COR-L47 (cell line): ENCODE data around the gene GFRA1.
A peak's percentile ranks its signal among the peaks of the same experiment; 100 is the strongest.

Experiments used
- DNase-seq: peaks from one replicate; lab custom pipeline; 2025; lab: John Stamatoyannopoulos, UW

Gene GFRA1

GRCh38 chr10:116272440-116273283 is at the start of gene GFRA1:
TSS of gene GFRA1 (minus strand) at chr10:116273206. CDS start at chr10:116272029, 1,177 bp downstream.
- peak; percentile 16 for DNase-seq

DNA sequence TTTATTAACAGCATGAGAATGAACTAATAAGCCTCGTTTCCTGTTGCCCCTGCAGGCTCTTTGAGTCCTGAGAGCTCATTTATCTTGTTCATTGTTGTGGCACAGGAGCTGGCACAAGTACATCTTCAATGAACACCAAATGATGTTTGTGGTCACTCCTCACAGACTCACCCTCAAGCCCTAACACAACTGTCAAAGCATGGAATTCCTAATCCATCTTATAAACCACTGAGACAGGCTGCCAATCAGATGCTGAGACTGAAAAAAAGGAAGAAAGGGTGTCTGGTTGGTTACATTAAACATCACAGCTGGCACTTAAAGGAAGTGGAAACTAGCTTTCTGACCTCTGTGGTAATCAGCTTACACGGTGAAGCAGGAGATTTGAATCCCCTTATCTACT is 43.5 kb upstream of the GFRA1 start:
- no peak for DNase-seq

DNA sequence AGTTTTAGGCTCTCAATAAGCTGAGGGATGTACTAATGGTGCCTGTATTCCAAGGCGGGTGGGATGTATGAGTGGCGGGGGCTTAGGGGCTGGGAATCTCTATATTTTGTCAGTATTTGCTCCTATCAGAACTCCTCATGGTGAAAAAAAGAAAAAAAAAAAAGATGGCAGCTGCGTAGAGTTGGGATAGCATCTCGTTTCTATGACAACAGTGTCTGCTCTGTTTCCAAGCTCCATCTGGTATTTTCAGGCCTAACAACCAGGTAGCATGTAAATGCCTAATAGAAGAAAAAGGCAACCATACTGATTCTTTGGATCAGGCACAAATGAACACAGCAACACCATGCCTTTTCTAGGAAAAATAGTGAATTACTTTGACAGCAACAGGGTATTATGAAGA is 39.5 kb upstream of the GFRA1 start:
- DNase-seq, result no peak

DNA sequence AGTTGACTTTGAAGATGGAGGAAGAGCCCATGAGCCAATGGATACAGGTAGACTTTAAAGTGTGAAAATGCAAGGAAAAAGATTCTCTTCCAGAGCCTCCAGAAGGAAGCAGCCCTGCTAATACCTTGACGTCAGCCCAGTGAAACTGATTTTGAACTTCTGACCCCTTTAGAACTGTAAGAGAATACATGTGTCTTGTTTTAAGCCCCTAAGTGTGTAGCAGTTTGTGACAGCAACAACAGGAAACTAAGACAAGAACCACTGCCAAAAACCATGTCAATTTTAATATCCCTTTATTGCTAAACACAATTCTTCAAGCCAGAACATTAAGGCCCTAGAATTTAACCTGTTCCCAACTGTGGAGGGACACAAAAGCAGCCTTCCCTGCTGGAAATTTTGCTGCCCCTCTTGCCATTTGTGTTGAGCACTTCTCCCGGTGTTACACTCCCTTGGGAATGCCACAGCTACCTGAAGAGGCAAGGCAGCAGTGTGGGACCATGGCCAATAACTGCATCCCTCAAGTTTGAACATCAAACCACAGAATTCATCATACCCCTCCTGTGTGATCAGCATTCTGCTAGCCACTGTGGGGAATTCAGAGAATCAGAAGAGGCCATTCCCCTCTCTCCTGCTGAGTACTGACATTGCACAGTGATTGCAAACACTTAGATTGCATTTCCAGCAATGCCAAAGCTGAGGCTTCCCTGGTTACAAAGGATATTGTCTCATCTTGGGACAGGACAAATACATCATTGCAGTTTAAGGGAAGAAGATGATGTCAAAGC is 38.9 kb upstream of the GFRA1 start:
- DNase-seq, result no peak

DNA sequence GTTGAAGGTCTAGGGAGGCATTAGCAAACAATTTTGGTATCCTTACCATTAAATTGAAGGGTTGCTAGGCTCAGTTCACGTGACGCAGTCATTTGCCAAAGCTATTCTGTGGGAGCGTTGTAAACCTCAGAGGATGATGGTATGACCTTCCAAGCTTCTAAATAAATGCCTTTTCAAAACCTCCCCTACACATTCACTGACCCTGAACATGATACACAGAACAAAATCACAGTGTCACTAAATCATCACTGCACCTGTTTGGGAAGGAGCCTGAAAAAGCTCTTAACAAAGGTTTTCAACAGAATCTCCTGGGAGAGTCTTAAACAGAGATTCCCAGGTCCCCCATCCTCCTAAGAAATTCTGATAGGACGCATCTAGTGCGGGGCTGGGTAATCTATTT is 38.0 kb upstream of the GFRA1 start:
- DNase-seq, result no peak

DNA sequence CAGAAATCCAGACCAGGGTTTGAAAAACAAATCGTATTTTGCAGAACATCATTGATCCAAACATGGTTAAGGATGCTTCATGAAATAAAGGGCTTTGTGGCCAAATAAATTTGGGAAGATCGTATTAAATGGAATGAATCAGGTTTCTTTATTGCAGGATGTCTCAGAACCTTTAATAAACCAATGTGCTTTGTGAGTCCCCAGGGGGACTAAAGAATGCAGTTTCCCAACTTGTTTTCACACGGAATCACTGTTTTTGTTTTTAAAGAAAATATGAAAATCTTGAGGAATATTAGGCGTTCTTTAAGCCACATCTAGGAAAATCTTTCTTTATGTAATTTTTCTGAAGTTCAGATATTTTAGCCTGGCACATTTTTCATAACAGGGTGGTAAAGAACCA is 34.4 kb upstream of the GFRA1 start:
- no peak for DNase-seq

DNA sequence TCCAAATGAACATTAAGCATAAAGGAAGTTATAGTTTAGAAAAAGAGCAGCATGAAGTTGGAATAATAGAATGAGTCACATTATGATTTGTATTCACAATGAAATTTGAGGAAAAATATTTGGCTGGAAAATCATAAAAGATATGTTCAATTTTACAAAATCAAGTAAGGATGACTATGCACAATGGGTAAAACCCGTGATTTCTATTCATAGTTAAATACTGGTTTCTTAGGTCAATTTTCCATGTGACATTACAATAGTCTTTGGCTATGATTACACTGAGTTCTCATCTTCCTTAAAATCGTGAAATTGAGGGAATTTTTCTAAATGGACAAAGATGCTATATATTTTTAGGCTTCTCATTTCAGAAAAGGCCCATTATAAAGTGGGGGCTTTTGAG is 33.8 kb upstream of the GFRA1 start:
- DNase-seq, result no peak

GRCh38 chr10:116304923-116305322 is 31.9 kb upstream of the GFRA1 start:
- DNase-seq, result no peak

DNA sequence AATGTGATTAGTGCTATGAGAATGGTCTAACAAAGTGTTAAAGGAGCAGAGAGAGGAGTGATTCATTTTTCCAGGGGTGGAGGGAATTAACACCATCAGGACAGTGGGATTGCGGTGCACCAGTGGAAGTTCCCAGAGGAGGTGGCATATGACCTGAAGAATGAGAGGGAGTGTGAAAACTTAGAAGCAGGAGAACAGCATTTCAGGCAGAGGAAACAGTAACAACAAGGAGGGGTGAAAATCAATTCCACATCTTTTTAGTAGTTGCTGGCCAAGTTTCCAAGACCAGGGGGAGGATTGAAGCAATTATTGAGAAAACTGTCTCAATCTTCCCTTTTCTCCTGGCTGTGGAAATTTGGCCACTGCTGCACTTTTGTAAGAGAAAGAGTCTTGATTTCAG is 27.5 kb upstream of the GFRA1 start:
- no peak for DNase-seq

DNA sequence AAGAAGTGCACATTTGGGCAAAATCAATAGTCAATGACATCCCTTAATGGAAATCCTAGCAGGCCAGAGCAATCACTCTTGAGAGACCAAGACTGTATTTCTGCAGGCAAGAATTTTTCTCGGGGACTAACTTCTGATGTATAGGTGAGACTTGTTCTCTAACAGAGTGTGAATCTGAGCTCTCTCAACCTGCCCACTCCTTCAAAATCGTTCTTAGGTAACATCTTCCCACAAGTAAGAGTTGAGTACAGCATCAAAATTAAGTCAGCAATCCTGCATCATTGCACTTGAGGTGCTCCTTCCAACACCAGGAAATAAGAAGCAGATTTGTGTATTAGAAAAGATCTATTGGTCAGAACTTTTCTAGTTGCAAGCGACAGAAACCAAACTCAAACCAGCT is 25.6 kb upstream of the GFRA1 start:
- no peak for DNase-seq

DNA sequence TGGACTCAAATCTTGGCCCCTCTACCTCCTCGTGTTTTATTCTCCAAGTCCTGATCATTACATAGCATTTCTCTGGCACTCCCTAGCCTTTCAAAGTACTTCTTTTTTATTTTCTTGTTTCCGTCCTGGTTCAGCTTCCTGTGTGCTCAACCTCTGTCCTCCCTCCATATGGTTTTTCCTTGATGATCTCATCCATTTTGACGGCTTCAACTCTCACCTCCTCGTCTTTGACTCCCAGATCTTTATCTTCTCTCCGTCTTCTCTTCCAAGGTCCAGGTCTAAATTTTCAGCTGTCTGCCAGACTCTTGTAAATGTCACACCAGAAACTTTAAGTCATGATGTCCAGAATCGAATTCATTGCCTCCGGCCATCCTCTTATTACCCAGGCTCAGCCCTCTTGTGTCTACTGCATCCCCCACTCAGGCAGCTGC is 23.3 kb upstream of the GFRA1 start:
- no peak for DNase-seq

DNA sequence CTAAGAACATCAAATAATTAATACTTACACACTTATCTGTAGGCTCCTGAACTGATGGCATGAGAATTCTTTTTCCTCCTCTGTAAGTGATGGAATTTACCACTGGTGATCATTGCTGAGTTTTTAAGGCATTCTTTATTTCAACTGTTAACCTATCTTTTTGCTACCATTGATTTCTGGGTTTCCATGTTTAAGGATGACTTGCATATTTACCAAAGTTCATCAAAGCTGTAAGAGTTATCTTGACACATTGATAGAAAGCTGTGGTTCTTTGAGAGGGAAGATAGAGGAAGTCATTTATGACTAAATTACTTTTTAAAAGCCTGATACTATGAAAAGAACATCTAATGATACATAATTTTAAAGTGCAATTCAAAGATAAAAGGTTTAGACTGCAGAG is 19.5 kb upstream of the GFRA1 start:
- no peak for DNase-seq

GRCh38 chr10:116289652-116290051 is 16.6 kb upstream of the GFRA1 start:
- no peak for DNase-seq

GRCh38 chr10:116287906-116288501 is 15.0 kb upstream of the GFRA1 start:
- DNase-seq, result no peak

GRCh38 chr10:116286626-116287200 is 13.7 kb upstream of the GFRA1 start:
- no peak for DNase-seq

DNA sequence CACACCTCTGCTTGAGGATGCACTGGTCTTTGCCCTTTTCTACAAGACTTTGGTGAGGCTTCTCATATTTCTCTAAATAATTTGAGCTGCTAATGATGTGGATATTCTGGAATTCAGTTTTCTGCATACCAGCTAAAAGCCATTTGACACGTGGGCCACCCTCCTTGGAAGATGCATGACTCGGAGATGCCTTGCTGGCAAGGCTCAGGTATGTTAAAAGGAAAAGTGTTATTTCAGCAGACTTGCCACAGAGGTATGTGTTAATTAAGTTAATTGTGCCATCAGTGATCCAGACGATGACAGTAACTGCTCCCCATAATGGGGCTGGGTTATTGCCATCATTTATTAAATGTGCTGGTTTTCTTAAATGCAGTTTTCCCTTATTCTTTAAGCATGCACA is 8.8 kb upstream of the GFRA1 start:
- DNase-seq, result no peak

- DNase-seq, result no peak
Measured at GRCh38 chr10:116278846-116279245, 5.8 kb upstream of the GFRA1 start.

DNA sequence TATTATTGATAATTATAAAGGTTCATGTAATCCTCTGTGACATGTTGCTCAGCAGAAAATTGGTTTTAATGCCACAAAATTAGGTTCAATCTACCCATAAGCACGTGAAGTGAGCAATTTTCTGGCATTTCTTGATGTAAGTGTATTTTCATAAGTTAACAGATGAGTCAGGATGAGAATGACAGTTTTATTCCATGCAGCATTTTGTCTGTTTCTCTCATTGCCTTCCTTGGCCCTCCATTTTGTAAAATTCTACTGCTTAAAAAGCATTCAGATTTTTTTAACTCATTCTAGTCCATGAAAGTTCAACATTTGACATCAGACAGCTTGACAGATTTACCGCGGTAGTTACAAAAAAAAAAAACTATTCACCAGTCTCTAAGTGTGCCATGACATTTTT is 4.0 kb upstream of the GFRA1 start:
- DNase-seq, result no peak

GRCh38 chr10:116274064-116274904 is 1.3 kb upstream of the GFRA1 start:
- no peak for DNase-seq

DNA sequence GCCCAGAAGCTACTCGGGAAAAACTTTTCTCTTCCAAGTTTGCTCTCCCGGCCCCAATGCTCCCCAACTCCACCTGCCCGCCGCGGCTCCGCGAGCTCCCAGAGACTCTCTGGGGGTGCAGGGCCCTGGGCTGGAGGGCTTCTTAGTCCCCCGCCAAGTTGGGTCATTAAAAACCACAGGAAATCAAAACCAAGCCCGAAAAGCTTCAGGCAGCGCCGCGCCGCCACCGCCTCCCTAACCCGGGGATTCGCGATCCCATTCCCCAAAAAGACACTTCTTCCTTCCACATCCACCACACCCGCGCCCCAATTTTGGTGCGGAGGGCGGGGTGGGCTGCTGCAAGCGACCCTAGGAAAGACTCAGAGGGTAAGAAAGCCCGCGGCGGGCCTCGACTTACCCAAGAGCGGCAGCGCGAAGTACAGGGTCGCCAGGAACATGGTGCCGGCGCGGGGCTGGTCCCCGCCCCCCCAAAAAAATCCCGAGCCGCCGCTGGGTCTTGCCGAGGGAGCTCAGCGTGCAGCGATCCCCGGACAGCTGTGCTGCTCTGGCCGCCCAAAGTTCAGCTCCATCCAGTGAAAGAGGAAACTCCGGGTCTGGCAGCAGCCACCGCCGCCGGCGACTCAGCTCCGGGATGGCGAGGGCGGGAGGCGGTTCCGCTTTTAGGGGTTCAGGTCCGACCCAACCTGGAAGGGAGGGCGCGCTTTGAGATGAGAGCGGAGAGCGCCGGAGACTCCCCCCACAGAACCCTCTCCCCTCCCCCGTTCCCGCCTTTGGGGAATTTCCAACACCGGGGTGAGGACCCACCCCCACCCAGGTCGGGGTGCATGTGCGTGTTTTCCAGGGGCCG is 1.2 kb downstream of the GFRA1 start:
- no peak for DNase-seq
